HG03066 (cell line): ENCODE measurements around the gene RNF112.

Source experiments
- ATAC-seq: cut with Tn5 transposase; IDR thresholded peaks from one replicate; pipeline ENCODE4 v1.9.1; 2021; ENCODE audit warnings: low read depth; ENCODE audit not compliant: unreplicated experiment

Gene RNF112

GRCh38 chr17:19374136-19374535 is 36.9 kb upstream of the RNF112 start:
- ATAC-seq = no peak

- no peak for ATAC-seq
Measured at GRCh38 chr17:19375732-19376131, 35.3 kb upstream of the RNF112 start.

GRCh38 chr17:19376811-19377210 is 34.2 kb upstream of the RNF112 start:
- ATAC-seq = no peak

- peak; percentile 88 for ATAC-seq
Measured at GRCh38 chr17:19377602-19378415, 33.2 kb upstream of the RNF112 start.

GRCh38 chr17:19378416-19379360 is 32.3 kb upstream of the RNF112 start, which contains the start of gene MAPK7:
MAPK7 (plus strand) TSS chr17:19378498; CDS start chr17:19378901, 403 bp downstream.
- ATAC-seq = peak; percentile 24

GRCh38 chr17:19379361-19380065 is 31.5 kb upstream of the RNF112 start:
- no peak for ATAC-seq

GRCh38 chr17:19380481-19381301 is 30.3 kb upstream of the RNF112 start:
- no peak for ATAC-seq

GRCh38 chr17:19381361-19381740 is 29.7 kb upstream of the RNF112 start:
- no peak for ATAC-seq

GRCh38 chr17:19381741-19382444 is 29.1 kb upstream of the RNF112 start:
- no peak for ATAC-seq

- no peak for ATAC-seq
Measured at GRCh38 chr17:19382531-19383444, 28.2 kb upstream of the RNF112 start.

GRCh38 chr17:19383681-19384470 is 27.2 kb upstream of the RNF112 start:
- no peak for ATAC-seq

- no peak for ATAC-seq
Measured at GRCh38 chr17:19384723-19385391, 26.2 kb upstream of the RNF112 start.

- no peak for ATAC-seq
Measured at GRCh38 chr17:19385521-19385983, 25.5 kb upstream of the RNF112 start.

- ATAC-seq = no peak
Measured at GRCh38 chr17:19386051-19386929, 24.7 kb upstream of the RNF112 start.

- ATAC-seq = no peak
Measured at GRCh38 chr17:19386974-19387920, 23.8 kb upstream of the RNF112 start, which contains the start of gene MFAP4. MFAP4 (minus strand) TSS chr17:19387190; CDS start chr17:19387155, 35 bp downstream.
